NB4 (cell line): ENCODE data around the gene GNAO1.

ENCODE experiments used
- DNase-seq: peaks from one replicate; pipeline ENCODE4 v3.0.0; 2010; ENCODE audit warnings: low read depth
- H3K4me3 ChIP-seq: one replicate; pipeline ENCODE4 v1.5.1; 2011; ENCODE audit warnings: mild to moderate bottlenecking, low read depth, low read length, moderate library complexity
- MYC ChIP-seq: IDR thresholded peaks from 2 replicates; pipeline ENCODE4 v1.6.1; 2011; ENCODE audit warnings: low read depth, low read length
- POLR2A ChIP-seq: IDR thresholded peaks from 2 replicates; pipeline ENCODE4 v1.6.1; 2011; ENCODE audit warnings: mild to moderate bottlenecking; ENCODE audit not compliant: insufficient read length; ENCODE audit errors: extremely low read depth
- TF ChIP-seq, protein P1 (sequence below): IDR thresholded peaks from 2 replicates; pipeline ENCODE4 v1.6.1; 2011; ENCODE audit warnings: low read depth, low read length
- TF ChIP-seq, protein P2 (sequence below): IDR thresholded peaks from one replicate; pipeline ENCODE4 v1.5.1; 2012; ENCODE audit warnings: low read depth, low read length

The GNAO1 gene

GRCh38 chr16:56360117-56361008 is 169.1 kb downstream of the GNAO1 start:
- no peak overlapping the region for H3K4me3 ChIP-seq
- no peak for DNase-seq
- TF ChIP-seq POLR2A (no peak), MYC (no peak)
- TF ChIP-seq, protein P1, sequence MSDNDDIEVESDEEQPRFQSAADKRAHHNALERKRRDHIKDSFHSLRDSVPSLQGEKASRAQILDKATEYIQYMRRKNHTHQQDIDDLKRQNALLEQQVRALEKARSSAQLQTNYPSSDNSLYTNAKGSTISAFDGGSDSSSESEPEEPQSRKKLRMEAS: no peak
- TF ChIP-seq, protein P2, sequence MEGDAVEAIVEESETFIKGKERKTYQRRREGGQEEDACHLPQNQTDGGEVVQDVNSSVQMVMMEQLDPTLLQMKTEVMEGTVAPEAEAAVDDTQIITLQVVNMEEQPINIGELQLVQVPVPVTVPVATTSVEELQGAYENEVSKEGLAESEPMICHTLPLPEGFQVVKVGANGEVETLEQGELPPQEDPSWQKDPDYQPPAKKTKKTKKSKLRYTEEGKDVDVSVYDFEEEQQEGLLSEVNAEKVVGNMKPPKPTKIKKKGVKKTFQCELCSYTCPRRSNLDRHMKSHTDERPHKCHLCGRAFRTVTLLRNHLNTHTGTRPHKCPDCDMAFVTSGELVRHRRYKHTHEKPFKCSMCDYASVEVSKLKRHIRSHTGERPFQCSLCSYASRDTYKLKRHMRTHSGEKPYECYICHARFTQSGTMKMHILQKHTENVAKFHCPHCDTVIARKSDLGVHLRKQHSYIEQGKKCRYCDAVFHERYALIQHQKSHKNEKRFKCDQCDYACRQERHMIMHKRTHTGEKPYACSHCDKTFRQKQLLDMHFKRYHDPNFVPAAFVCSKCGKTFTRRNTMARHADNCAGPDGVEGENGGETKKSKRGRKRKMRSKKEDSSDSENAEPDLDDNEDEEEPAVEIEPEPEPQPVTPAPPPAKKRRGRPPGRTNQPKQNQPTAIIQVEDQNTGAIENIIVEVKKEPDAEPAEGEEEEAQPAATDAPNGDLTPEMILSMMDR: no peak

GRCh38 chr16:56362057-56362655 is 170.9 kb downstream of the GNAO1 start:
- DNase-seq: peak; percentile 17
- TF ChIP-seq, protein P2: no peak
- TF ChIP-seq POLR2A (no peak), MYC (no peak)
- TF ChIP-seq, protein P1: no peak
- no peak overlapping the region for H3K4me3 ChIP-seq

GRCh38 chr16:56362706-56363105 is 171.4 kb downstream of the GNAO1 start:
- H3K4me3 ChIP-seq: no peak overlapping the region
- TF ChIP-seq POLR2A (no peak), MYC (no peak)
- TF ChIP-seq, protein P2: no peak
- TF ChIP-seq, protein P1: no peak
- no peak for DNase-seq

DNA sequence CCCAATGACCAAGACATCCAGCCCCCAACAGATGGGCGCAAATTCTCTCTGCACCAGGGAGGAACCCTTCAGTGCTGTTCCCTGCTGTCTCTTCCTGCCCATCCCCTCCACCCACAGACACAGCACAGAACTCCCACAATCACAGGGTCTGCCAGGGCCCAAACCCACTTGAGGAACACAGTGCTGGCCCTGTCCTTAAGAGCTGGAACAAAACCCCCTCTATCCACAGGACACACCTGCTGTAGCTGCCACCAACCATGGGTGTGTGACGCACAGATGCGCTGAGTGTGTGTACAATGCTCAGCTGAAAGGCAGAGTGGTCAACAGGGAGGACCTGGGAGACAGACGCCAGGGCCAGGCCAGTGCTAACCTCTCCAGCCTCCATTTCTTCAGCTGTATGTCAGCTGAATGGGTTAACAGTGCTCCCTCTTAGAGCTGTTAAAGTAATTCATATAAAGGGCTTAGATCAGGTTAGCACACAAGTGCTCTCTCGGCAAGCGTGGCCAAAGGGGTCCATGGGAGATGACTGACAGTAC is 172.0 kb downstream of the GNAO1 start:
- DNase-seq: no peak
- TF ChIP-seq MYC (no peak), POLR2A (no peak)
- TF ChIP-seq, protein P1: no peak
- TF ChIP-seq, protein P2: no peak
- H3K4me3 ChIP-seq: no peak overlapping the region

- TF ChIP-seq MYC (no peak), POLR2A (no peak)
- TF ChIP-seq, protein P1: no peak
- TF ChIP-seq, protein P2: no peak
- no peak overlapping the region for H3K4me3 ChIP-seq
- no peak for DNase-seq
These were observed 172.7 kb downstream of the GNAO1 start for GRCh38 chr16:56363781-56364565.
